GM19023 (cell line): ENCODE measurements around the gene ORM1.
"Not testable (repeated sequence)": the region's sequence is repeated elsewhere in the genome, so short reads cannot be mapped to it uniquely, and the experiment has no call there.

ENCODE experiments used
- ATAC-seq: cut with Tn5 transposase; IDR thresholded peaks from one replicate; pipeline ENCODE4 v1.9.1; 2021; ENCODE audit warnings: mild to moderate bottlenecking, moderate library complexity; ENCODE audit not compliant: unreplicated experiment

The ORM1 gene

GRCh38 chr9:114304416-114305188 is 18.3 kb upstream of the ORM1 start:
- ATAC-seq: no peak

GRCh38 chr9:114307899-114308267 is 15.0 kb upstream of the ORM1 start:
- no peak for ATAC-seq

DNA sequence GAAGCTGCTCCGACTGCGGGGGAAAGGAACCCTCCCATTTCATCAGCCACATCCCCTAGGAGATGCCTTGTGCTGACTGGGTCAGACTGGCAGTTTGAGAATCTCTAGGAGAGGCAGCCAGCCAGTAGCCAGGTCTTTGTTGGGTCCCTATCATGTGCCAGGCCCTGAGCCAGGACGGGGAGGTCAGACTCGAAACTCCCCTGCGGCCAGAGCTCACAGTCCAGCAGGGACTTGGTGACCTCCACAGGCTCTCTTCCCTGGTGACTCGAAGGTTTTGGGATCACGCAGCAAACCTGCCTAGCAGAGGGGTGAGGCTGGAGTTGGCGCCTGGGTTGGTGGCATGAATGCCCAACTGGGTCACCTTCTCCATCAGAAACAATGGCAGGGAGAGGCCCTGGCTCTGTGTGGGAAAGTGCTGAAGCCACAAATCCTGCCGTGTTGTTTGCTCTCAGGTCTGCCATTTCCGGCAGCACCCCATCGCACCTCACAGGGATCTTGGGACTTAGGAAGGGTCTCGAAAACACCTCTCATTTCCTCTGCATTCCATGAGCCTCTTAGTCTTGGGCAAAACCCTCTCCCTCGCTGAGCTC is 14.4 kb upstream of the ORM1 start:
- ATAC-seq: no peak

DNA sequence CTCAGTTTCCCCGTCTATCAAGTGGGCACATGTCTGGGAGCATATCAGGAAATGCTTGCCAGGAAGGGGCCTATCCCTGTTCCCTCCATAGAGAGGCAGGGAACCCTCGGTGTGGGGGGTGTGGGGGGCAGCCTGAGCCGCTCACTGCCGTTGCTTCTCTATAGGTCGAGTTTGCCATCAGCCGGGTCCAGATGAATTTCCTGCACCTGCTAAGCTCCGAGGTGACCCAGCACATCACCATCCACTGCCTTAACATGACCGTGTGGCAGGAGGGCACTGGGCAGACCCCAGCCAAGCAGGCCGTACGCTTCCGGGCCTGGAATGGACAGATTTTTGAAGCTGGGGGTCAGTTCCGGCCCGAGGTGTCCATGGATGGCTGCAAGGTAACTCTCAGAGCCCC is 13.8 kb upstream of the ORM1 start:
- no peak for ATAC-seq

DNA sequence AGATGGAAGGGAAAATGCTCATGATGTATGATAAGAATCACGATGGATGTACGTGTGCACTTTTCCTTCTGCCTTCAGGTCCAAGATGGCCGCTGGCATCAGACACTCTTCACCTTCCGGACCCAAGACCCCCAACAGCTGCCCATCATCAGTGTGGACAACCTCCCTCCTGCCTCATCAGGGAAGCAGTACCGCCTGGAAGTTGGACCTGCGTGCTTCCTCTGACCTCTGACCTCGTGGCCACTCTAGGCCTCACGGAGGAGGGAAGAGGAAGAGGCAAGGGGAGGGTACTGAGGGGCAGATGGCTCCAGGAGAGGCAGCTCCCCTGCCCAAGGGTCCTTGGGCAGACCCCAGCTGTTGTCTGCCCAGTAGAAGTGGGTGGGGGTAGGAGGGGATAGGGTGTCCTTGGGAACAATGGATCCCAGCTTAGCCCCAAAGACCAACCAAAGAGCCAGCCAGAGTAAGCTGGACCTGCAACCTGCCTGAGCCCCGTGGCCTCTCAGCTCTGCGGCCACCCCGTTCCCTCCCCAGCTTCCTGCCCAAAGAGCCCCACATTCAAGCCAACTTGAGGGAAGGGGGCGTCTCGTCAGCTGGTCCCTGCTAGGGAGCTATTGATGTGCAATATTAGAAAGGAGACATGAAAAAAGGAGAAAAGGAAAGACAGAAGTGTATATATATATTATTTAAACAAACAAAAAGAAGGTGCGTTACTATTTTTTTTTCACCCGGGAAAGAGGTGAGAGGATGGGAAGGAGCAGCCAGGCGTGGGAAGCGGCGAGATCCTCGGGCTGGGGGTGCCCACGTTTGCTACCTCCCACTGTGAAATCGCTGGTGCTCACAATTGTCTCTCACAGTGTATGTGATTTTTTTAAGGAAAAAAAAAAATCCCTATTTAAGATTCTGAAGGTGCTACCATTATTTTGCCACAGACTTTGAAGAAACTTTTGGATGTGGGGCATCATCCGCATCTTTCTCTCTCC is 12.1 kb upstream of the ORM1 start:
- no peak for ATAC-seq

DNA sequence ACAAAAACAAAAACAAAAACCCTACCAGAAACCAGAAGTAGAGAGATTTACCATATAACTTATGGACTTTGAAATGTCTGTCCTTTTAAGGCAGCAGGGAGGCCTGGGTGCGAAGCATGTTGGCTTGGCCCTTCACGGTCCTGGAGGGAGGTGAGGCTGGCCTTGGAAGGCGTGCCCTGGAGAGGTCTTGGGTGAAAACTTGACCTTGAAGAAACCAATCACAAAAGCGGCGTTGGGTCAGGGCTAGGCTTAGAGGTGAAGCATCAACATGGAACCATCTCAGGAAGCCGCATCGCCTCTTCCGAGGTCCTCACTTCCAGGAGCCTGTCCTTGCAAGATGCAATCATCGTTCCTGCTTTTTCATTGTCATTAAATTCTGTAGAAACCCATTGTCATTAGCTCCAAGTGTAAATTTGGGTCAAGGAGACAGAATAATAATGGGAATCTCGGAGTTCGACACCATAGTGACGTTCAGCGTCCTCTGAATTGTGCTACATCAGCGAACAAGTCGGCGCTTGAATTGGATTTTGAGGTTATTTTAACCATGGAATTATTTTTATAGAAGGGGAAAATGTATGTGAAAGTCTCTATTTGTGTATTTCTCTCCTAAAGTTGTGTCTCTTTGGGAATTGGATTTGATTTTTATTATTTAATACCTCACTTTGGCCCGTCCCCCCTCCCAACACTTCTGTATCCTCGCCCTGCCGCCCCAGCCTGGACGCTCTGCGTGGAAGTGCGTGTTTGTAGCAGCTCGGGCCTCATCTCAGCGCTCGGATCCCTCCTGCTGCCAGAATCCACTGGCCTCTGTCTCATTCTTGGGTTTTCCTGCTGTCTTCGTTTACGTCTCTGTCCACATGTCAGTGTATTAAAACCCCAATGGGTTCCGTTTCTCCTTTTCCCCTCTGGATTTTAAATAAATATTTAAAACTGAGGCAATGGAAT is 11.1 kb upstream of the ORM1 start:
- ATAC-seq: no peak

GRCh38 chr9:114312513-114312875 is 10.4 kb upstream of the ORM1 start:
- no peak for ATAC-seq

DNA sequence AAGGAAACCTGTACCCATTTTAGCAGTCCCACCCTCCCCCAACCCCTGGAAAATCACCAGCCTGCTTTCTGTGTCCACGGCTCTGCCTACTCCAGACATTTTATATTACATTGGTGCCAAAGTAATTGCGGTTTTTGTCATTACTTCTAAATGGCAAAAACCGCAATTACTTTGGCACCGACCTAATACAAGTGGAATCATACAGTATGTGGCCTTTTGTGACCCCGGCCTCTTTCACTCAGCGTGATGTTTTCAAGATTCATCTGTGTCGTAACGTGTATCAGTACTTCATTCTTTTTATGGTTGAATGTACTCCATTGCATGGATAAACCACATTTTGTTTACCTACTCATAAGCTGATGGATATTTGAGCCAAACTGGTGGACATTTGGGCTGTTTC is 9.7 kb upstream of the ORM1 start:
- no peak for ATAC-seq

DNA sequence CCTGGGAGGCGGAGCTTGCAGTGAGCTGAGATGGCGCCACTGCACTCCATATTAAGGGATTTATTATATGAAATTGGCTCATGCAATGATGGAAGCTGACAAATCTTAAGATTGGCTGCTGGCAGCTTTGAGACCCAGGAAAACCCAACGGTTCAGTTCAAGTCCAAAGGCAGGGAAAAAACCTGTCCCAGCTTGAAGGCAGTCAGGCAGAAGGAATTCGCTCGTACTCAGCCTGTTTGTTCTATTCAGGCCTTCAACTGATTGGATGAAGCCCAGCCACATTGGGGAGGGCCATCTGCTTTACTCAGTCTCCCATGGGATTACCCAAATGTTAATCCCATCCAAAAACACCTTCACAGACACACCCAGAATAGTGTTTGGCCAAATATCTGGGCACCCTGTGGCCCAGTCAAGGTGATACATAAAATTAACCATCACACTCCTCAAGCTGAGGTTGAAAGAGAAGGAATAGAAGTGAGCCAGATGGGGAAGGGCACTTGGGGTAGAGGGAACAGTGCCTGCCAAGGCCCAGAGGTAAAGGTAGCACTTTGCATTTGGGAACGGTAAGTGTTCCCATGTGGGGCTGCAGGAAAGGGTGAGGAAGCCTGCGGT is 8.5 kb upstream of the ORM1 start:
- no peak for ATAC-seq

DNA sequence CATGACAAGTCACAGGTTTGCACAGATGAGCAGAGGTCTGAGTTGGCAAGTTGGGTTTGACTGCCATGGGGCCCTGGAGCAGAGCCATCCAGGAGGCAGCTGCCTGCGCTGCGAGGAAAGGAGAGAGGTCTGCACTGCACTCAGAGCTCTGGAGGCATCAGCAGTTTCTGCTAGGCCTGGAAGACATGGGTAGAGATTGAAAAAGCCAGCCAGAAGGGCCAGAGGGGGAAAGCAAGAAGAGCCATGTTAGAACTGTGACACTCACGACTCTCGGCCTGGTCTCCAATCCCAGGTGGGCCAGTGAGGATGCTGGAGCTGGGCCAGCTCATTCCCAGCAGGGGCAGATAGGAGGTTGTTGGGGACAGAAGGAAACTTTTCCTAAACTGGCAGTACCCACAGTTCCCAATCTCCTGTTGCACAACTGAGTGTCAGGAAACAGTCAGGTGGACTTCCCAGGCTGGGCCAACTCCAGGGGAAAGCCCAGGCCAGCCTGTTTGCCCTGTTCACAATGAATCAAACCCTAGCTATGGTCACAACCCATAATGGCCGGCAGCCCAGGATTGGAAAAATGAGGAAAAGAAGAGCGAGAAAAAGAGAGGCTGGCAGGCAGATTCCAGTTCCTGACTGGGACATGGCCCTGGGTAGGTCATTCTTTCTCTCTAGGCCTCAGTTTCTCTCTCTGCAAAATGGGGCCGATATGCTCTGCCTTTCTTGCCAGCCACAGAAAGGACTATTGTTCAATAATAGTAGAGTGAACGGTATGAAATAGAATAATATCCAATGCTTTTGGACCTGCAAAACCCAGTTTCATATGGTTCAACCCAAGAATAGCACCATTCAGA is 7.8 kb upstream of the ORM1 start:
- no peak for ATAC-seq

DNA sequence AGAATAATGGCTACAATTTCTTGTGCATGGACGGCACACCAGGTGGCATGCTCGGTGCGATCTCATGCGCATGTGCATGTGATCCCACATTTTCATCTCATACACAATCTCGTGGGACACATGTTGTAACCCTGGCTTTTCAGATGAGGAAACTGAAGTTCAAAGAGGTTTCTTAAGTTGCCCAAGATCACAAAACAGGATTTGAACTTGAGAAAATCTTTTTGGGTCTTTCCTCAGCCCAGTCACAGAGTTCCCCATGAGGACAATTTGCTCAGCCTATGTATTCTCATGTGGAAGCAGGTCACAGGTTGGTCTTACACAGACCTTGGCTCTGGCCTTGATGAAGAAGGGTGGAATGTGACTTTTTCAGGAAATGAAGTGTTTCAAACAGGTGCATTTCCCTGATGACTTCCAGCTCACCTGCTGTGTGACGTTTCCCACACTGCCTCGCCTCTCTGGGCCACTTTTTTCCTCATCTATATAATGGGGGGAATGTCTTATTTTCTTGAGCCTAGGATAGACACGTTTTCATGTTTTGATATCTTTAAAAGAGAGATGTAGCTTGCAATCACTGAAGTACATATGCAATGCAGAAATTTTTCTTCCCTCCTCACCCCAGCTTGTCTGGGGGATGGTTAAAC is 7.1 kb upstream of the ORM1 start:
- ATAC-seq: no peak

GRCh38 chr9:114316605-114317230 is 6.2 kb upstream of the ORM1 start:
- ATAC-seq: no peak

GRCh38 chr9:114317665-114318357 is 5.1 kb upstream of the ORM1 start:
- no peak for ATAC-seq

- ATAC-seq: no peak
Observed at GRCh38 chr9:114318416-114318815, 4.5 kb upstream of the ORM1 start.

DNA sequence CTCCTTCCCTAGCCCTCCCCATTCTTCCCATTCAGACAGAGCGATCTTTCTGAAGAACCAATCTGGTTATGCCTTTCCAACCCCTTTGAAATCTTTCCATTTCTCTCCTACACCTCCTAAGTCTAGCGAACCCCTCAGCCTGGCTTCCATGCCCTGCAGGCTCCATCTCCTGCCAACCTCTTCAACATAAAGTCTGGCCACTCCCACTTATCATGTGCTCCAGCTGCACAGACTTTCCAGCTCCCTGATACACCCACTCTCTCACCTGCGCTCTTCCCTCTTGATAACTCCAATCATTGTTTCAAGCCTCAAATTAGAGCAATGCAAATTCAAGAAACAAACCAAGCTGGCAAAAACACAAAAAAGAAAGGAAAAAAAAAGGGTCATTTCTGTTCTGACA is 3.8 kb upstream of the ORM1 start:
- ATAC-seq: no peak

DNA sequence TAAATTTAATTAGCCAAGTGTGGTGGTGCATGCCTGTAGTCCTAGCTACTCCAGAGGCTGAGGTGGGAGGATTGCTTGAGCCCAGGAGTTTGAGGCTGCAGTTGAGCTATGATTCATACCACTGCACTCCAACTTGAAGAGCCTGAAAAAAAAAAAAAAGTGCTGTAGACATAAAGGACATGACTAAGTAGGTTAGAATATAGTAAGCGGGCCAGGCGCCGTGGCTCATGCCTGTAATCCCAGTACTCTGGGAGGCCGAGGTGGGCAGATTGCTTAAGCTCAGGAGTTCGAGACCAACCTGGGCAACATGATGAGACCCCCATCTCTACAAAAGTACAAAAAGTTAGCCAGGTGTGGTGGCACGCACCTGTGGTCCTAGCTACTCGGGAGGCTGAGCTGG is 2.2 kb upstream of the ORM1 start:
- not testable (repeated sequence) for ATAC-seq

- no peak for ATAC-seq
Observed at GRCh38 chr9:114321759-114322158, 1.1 kb upstream of the ORM1 start.
